GM18868 (cell line): ENCODE data around the gene ATRNL1.
A peak's percentile ranks its signal among the peaks of the same experiment; 100 is the strongest.
"Not testable (repeated sequence)": the region's sequence is repeated elsewhere in the genome, so short reads cannot be mapped to it uniquely, and the experiment has no call there.

ENCODE experiments used
- ATAC-seq: cut with Tn5 transposase; IDR thresholded peaks from one replicate; pipeline ENCODE4 v1.9.1; 2021; ENCODE audit warnings: mild to moderate bottlenecking, moderate library complexity; ENCODE audit not compliant: unreplicated experiment

The ATRNL1 gene

GRCh38 chr10:115409347-115409746, 316.2 kb downstream of the ATRNL1 start:
- ATAC-seq, result no peak

- ATAC-seq, result peak; percentile 99
These were observed 324.6 kb downstream of the ATRNL1 start for GRCh38 chr10:115417585-115418265.

GRCh38 chr10:115422624-115423023, 329.5 kb downstream of the ATRNL1 start:
- ATAC-seq, result no peak

GRCh38 chr10:115427611-115428010, 334.4 kb downstream of the ATRNL1 start:
- no peak for ATAC-seq

- ATAC-seq, result no peak
These were observed 339.1 kb downstream of the ATRNL1 start for GRCh38 chr10:115432188-115432819.

GRCh38 chr10:115436999-115437398, 343.8 kb downstream of the ATRNL1 start:
- peak; percentile 68 for ATAC-seq

- no peak for ATAC-seq
These were observed 348.9 kb downstream of the ATRNL1 start for GRCh38 chr10:115441907-115442545.

- ATAC-seq, result no peak
These were observed 363.6 kb downstream of the ATRNL1 start for GRCh38 chr10:115456812-115457211.

GRCh38 chr10:115483294-115483693, 390.1 kb downstream of the ATRNL1 start:
- ATAC-seq, result no peak

- no peak for ATAC-seq
These were observed 398.5 kb downstream of the ATRNL1 start for GRCh38 chr10:115491526-115492140.

- no peak for ATAC-seq
These were observed 410.4 kb downstream of the ATRNL1 start for GRCh38 chr10:115503546-115503945.

- no peak for ATAC-seq
These were observed 421.7 kb downstream of the ATRNL1 start for GRCh38 chr10:115514895-115515294.

GRCh38 chr10:115525141-115525540, 432.0 kb downstream of the ATRNL1 start:
- no peak for ATAC-seq

GRCh38 chr10:115527682-115528081, 434.5 kb downstream of the ATRNL1 start:
- ATAC-seq, result not testable (repeated sequence)

- ATAC-seq, result not testable (repeated sequence)
These were observed 443.2 kb downstream of the ATRNL1 start for GRCh38 chr10:115536401-115536800.

- ATAC-seq, result no peak
These were observed 446.1 kb downstream of the ATRNL1 start for GRCh38 chr10:115539142-115539762.

- ATAC-seq, result no peak
These were observed 462.8 kb downstream of the ATRNL1 start for GRCh38 chr10:115555887-115556402.

- ATAC-seq, result no peak
These were observed 465.1 kb downstream of the ATRNL1 start for GRCh38 chr10:115558252-115558651.

- ATAC-seq, result no peak
These were observed 473.7 kb downstream of the ATRNL1 start for GRCh38 chr10:115566867-115567266.

GRCh38 chr10:115572740-115573455, 479.7 kb downstream of the ATRNL1 start:
- no peak for ATAC-seq
